Smooth muscle cell (in vitro differentiated cells): ENCODE results near the gene ALOX12. TPM values are rescaled to one million over a fixed set of nuclear protein-coding genes. Genes with fewer than 3 reads are reported as not detected.

Experiments
- DNase-seq: peaks from one replicate; lab custom pipeline; 2025; ENCODE audit not compliant: unreplicated experiment; lab: John Stamatoyannopoulos, UW
- H2AFZ ChIP-seq: fragments of 200-600 bp; sonication (generic); 2 replicates; pipeline ENCODE4 v1.6.0; 2016; ENCODE audit warnings: antibody characterized with exemption, low read depth, mild to moderate bottlenecking
- H3F3A ChIP-seq: fragments of 200-600 bp; sonication (generic); 2 replicates; pipeline ENCODE4 v1.6.0; 2017; ENCODE audit warnings: antibody characterized with exemption, low read depth
- H3K27ac ChIP-seq: fragments of 200-600 bp; sonication (generic); 2 replicates; pipeline ENCODE4 v1.5.1; 2016; ENCODE audit warnings: low read depth, mild to moderate bottlenecking
- H3K27me3 ChIP-seq: fragments of 200-600 bp; sonication (generic); 2 replicates; pipeline ENCODE4 v1.6.1; 2016; ENCODE audit warnings: low read depth, mild to moderate bottlenecking
- H3K36me3 ChIP-seq: fragments of 200-600 bp; sonication (generic); 2 replicates; pipeline ENCODE4 v1.5.1; 2016; ENCODE audit warnings: low read depth
- H3K4me1 ChIP-seq: fragments of 200-600 bp; sonication (generic); 2 replicates; pipeline ENCODE4 v1.5.1; 2016; ENCODE audit warnings: low read depth
- H3K4me2 ChIP-seq: fragments of 200-600 bp; sonication (generic); 2 replicates; pipeline ENCODE4 v1.6.0; 2016; ENCODE audit warnings: mild to moderate bottlenecking
- H3K4me3 ChIP-seq: fragments of 200-600 bp; sonication (generic); 2 replicates; pipeline ENCODE4 v1.5.1; 2016; ENCODE audit warnings: mild to moderate bottlenecking
- H3K79me2 ChIP-seq: fragments of 200-600 bp; sonication (generic); 2 replicates; pipeline ENCODE4 v1.6.0; 2016; ENCODE audit warnings: low read depth, mild to moderate bottlenecking
- H3K9ac ChIP-seq: fragments of 200-600 bp; sonication (generic); 2 replicates; pipeline ENCODE4 v1.6.0; 2016; ENCODE audit warnings: low read depth
- H3K9me3 ChIP-seq: fragments of 200-600 bp; sonication (generic); replicated peaks from 2 replicates; pipeline ENCODE4 v1.5.1; 2016; ENCODE audit warnings: low read depth
- H4K20me1 ChIP-seq: fragments of 200-600 bp; sonication (generic); 2 replicates; pipeline ENCODE4 v1.6.0; 2016; ENCODE audit warnings: low read depth
- CTCF ChIP-seq: fragments of 200-600 bp; sonication (generic); IDR thresholded peaks from 2 replicates; pipeline ENCODE4 v1.5.1; 2017; ENCODE audit warnings: borderline replicate concordance, mild to moderate bottlenecking, antibody characterized with exemption; ENCODE audit not compliant: insufficient read depth, poor library complexity, severe bottlenecking
- WGBS: methylation state at CpG from one replicate; pipeline ENCODE4 v1.1.7; 2016; ENCODE audit warnings: low lambda C conversion rate; 5-methylcytosine and 5-hydroxymethylcytosine counted together
- microRNA counts: library from miRNA; unstranded; fragments of <30 nt; microRNA quantifications from one replicate; lab custom pipeline; 2016
- polyA plus RNA-seq: library from polyadenylated mRNA; unstranded; fragments of >200 nt; fragmentation: Nextera tagmentation; extraction: Ambion mirVana; gene quantifications from 2 replicates; pipeline ENCODE4 v1.2.1, GENCODE V29; 2016
- small RNA-seq: library from RNA; depleted of rRNA; stranded (forward); fragments of <200 nt; gene quantifications from one replicate; pipeline ENCODE3, GENCODE V24; 2014
- total RNA-seq: library from RNA; depleted of rRNA; stranded (reverse); fragments of >200 nt; gene quantifications from 2 replicates; pipeline ENCODE4 v1.2.3, GENCODE V29; 2014

The ALOX12 gene
- total and polyA plus RNA-seq, 2 experiments from 2014 or later: 0.35 TPM; not detected in 1

GRCh38 chr17:7058831-7059447 lies 63.1 kb downstream of the ALOX12 start:
- Histone ChIP-seq H3K4me3 (no peak overlapping the region), H4K20me1 (no peaks in the 10 kb centered on the region), H3K36me3 (no peaks in the 10 kb centered on the region), H3K9ac (no peak overlapping the region), H3K4me2 (no peak overlapping the region), H3F3A (no peaks in the 10 kb centered on the region), H3K9me3 (no peaks in the 10 kb centered on the region), H3K27me3 (no peaks in the 10 kb centered on the region), H3K4me1 (no peaks in the 10 kb centered on the region), H2AFZ (no peak overlapping the region), H3K27ac (no peak overlapping the region), H3K79me2 (no peaks in the 10 kb centered on the region)
- no peak for TF ChIP-seq CTCF
- 51% methylated on average over 7 of the region's 7 CpGs for WGBS
- DNase-seq: no peak

MicroRNAs within 50 kb of the gene (microRNA counts, 767-probe panel; counts per million panel counts)
- microRNA hsa-miR-195-5p (lab: Ali Mortazavi, UCI) (183 counts per million), microRNA hsa-miR-497-5p (lab: Ali Mortazavi, UCI) (183 counts per million)

Small RNAs within 50 kb of the gene (small RNA-seq; reads per million reads assigned to genes)
- not detected for gene AC120057.1

Other genes with a start within 250 kb of the ALOX12 start
- 3.9 and 7.9 TPM in 2 replicates for gene XAF1, start 240.0 kb upstream of the ALOX12 start, total RNA-seq
- 3.1 and 8.3 TPM in 2 replicates for gene XAF1, start 240.0 kb upstream of the ALOX12 start, polyA plus RNA-seq
- gene FBXO39, start 219.8 kb upstream of the ALOX12 start, total RNA-seq: not detected in 2 replicates
- gene FBXO39, start 219.8 kb upstream of the ALOX12 start, polyA plus RNA-seq: 0.78 TPM in 1 of 2 replicates, not detected in the other
- not detected in 2 replicates for gene TEKT1, start 164.3 kb upstream of the ALOX12 start, total RNA-seq
- not detected in 2 replicates for gene TEKT1, start 164.3 kb upstream of the ALOX12 start, polyA plus RNA-seq
- gene RNASEK, start 16.6 kb downstream of the ALOX12 start, total RNA-seq: 350 and 356 TPM in 2 replicates
- gene RNASEK, start 16.6 kb downstream of the ALOX12 start, polyA plus RNA-seq: 718 and 785 TPM in 2 replicates
- gene BCL6B, start 27.0 kb downstream of the ALOX12 start, total RNA-seq: 0.45 TPM in 1 of 2 replicates, not detected in the other
- not detected in 2 replicates for gene BCL6B, start 27.0 kb downstream of the ALOX12 start, polyA plus RNA-seq
- gene SLC16A13, start 40.0 kb downstream of the ALOX12 start, total RNA-seq: 2.0 and 2.7 TPM in 2 replicates
- 3.5 TPM in 2 replicates for gene SLC16A13, start 40.0 kb downstream of the ALOX12 start, polyA plus RNA-seq
- gene SLC16A11, start 48.0 kb downstream of the ALOX12 start, total RNA-seq: 0.36 TPM in 1 of 2 replicates, not detected in the other
- 0.65 and 0.80 TPM in 2 replicates for gene SLC16A11, start 48.0 kb downstream of the ALOX12 start, polyA plus RNA-seq
- gene CLEC10A, start 84.2 kb downstream of the ALOX12 start, total RNA-seq: not detected in 2 replicates
- gene CLEC10A, start 84.2 kb downstream of the ALOX12 start, polyA plus RNA-seq: not detected in 2 replicates
- gene ASGR2, start 118.8 kb downstream of the ALOX12 start, total RNA-seq: 0.22 TPM in 1 of 2 replicates, not detected in the other
- 0.15 and 0.50 TPM in 2 replicates for gene ASGR2, start 118.8 kb downstream of the ALOX12 start, polyA plus RNA-seq
- 1.2 and 3.6 TPM in 2 replicates for gene ASGR1, start 183.3 kb downstream of the ALOX12 start, total RNA-seq
- 4.2 and 11.0 TPM in 2 replicates for gene ASGR1, start 183.3 kb downstream of the ALOX12 start, polyA plus RNA-seq
- gene DLG4, start 223.8 kb downstream of the ALOX12 start, total RNA-seq: 9.4 and 12.3 TPM in 2 replicates
- 2.3 and 4.2 TPM in 2 replicates for gene DLG4, start 223.8 kb downstream of the ALOX12 start, polyA plus RNA-seq
- 136 and 185 TPM in 2 replicates for gene ACADVL, start 223.9 kb downstream of the ALOX12 start, total RNA-seq
- 331 and 541 TPM in 2 replicates for gene ACADVL, start 223.9 kb downstream of the ALOX12 start, polyA plus RNA-seq
- 26.1 and 31.8 TPM in 2 replicates for gene DVL2, start 238.5 kb downstream of the ALOX12 start, total RNA-seq
- 46.7 and 49.6 TPM in 2 replicates for gene DVL2, start 238.5 kb downstream of the ALOX12 start, polyA plus RNA-seq
- 41.6 and 48.5 TPM in 2 replicates for gene PHF23, start 243.4 kb downstream of the ALOX12 start, total RNA-seq
- gene PHF23, start 243.4 kb downstream of the ALOX12 start, polyA plus RNA-seq: 33.8 and 46.5 TPM in 2 replicates
- 305 and 363 TPM in 2 replicates for gene GABARAP, start 246.4 kb downstream of the ALOX12 start, total RNA-seq
- 725 and 735 TPM in 2 replicates for gene GABARAP, start 246.4 kb downstream of the ALOX12 start, polyA plus RNA-seq